HG03108 (cell line): ENCODE measurements around the gene DHDDS.
"Not testable (repeated sequence)": the region's sequence is repeated elsewhere in the genome, so short reads cannot be mapped to it uniquely, and the experiment has no call there.

ENCODE experiments used
- ATAC-seq: cut with Tn5 transposase; IDR thresholded peaks from one replicate; pipeline ENCODE4 v1.9.1; 2021; ENCODE audit warnings: moderate library complexity; ENCODE audit not compliant: unreplicated experiment

The DHDDS gene

GRCh38 chr1:26431979-26432695, at the start of gene DHDDS:
DHDDS (plus strand) TSS chr1:26432321; CDS start chr1:26432946, 625 bp downstream.
- peak; percentile 90 for ATAC-seq

- no peak for ATAC-seq
These were observed 48.0 kb upstream of the DHDDS start for GRCh38 chr1:26384076-26384475.

- ATAC-seq: not testable (repeated sequence)
These were observed 47.1 kb upstream of the DHDDS start for GRCh38 chr1:26385063-26385462.

- ATAC-seq: no peak
These were observed 44.7 kb upstream of the DHDDS start for GRCh38 chr1:26387447-26387846.

- no peak for ATAC-seq
These were observed 43.2 kb upstream of the DHDDS start for GRCh38 chr1:26388791-26389445.

GRCh38 chr1:26389604-26390247, 42.4 kb upstream of the DHDDS start:
- ATAC-seq: no peak

GRCh38 chr1:26391450-26391849, 40.7 kb upstream of the DHDDS start:
- ATAC-seq: no peak

GRCh38 chr1:26395754-26396153, 36.4 kb upstream of the DHDDS start:
- no peak for ATAC-seq

- ATAC-seq: no peak
These were observed 33.1 kb upstream of the DHDDS start for GRCh38 chr1:26399034-26399433.

- no peak for ATAC-seq
These were observed 30.2 kb upstream of the DHDDS start for GRCh38 chr1:26401891-26402290.

GRCh38 chr1:26403656-26404055, 28.5 kb upstream of the DHDDS start:
- no peak for ATAC-seq

- no peak for ATAC-seq
These were observed 27.5 kb upstream of the DHDDS start for GRCh38 chr1:26404641-26405040.

GRCh38 chr1:26405281-26405915, 26.7 kb upstream of the DHDDS start:
- ATAC-seq: no peak

- ATAC-seq: no peak
These were observed 23.5 kb upstream of the DHDDS start for GRCh38 chr1:26408604-26409003.

GRCh38 chr1:26409191-26409807, 22.8 kb upstream of the DHDDS start:
- no peak for ATAC-seq

GRCh38 chr1:26410706-26411623, 21.2 kb upstream of the DHDDS start, which contains the start of gene LIN28A:
LIN28A (plus strand) TSS chr1:26410817; CDS start chr1:26410892, 75 bp downstream.
- no peak for ATAC-seq

- no peak for ATAC-seq
These were observed 20.5 kb upstream of the DHDDS start for GRCh38 chr1:26411624-26412074.

- ATAC-seq: no peak
These were observed 19.8 kb upstream of the DHDDS start for GRCh38 chr1:26412180-26412840.

- ATAC-seq: no peak
These were observed 19.1 kb upstream of the DHDDS start for GRCh38 chr1:26413031-26413430.
